Trophoblast cell (in vitro differentiated cells and primary cell): Measurements from ENCODE around the gene MT2A.

Source experiments
- DNase-seq, 2 donors: peaks; one replicate each; pipeline ENCODE4 v3.0.0-alpha.2; 2016
- H2AFZ ChIP-seq: 2 replicates; pipeline ENCODE4 v1.6.1; 2013; ENCODE audit warnings: low read length, moderate library complexity, mild to moderate bottlenecking; ENCODE audit not compliant: insufficient read depth, poor library complexity
- H2AK5ac ChIP-seq: 2 replicates; pipeline ENCODE4 v1.6.1; 2013; ENCODE audit warnings: mild to moderate bottlenecking, low read length
- H2BK120ac ChIP-seq: 2 replicates; pipeline ENCODE4 v1.6.1; 2013; ENCODE audit warnings: low read length, mild to moderate bottlenecking, moderate library complexity; ENCODE audit not compliant: insufficient read depth, poor library complexity
- H2BK12ac ChIP-seq: 2 replicates; pipeline ENCODE4 v1.6.1; 2013; ENCODE audit warnings: mild to moderate bottlenecking, low read length, moderate library complexity
- H2BK5ac ChIP-seq: 2 replicates; pipeline ENCODE4 v1.6.1; 2013; ENCODE audit warnings: low read length, low read depth, moderate library complexity, mild to moderate bottlenecking; ENCODE audit not compliant: poor library complexity
- H3K14ac ChIP-seq: 2 replicates; pipeline ENCODE4 v1.6.1; 2013; ENCODE audit warnings: mild to moderate bottlenecking, low read length
- H3K18ac ChIP-seq: 2 replicates; pipeline ENCODE4 v1.6.1; 2013; ENCODE audit warnings: mild to moderate bottlenecking, low read length
- H3K23ac ChIP-seq: 2 replicates; pipeline ENCODE4 v1.6.1; 2013; ENCODE audit warnings: low read length
- H3K27ac ChIP-seq: 2 replicates; pipeline ENCODE4 v1.5.1; 2013; ENCODE audit warnings: low read depth, mild to moderate bottlenecking, inconsistent platforms, low read length, moderate library complexity
- H3K27me3 ChIP-seq: 2 replicates; pipeline ENCODE4 v1.6.1; 2013; ENCODE audit warnings: inconsistent platforms, mild to moderate bottlenecking, low read length, moderate library complexity; ENCODE audit not compliant: insufficient read depth
- H3K36me3 ChIP-seq, 2 experiments: 1 replicate in 1 of 2; 2 replicates in 1 of 2; pipeline ENCODE4 v1.6.1; 2013; ENCODE audit warnings: low read length in 2 of 2, mild to moderate bottlenecking in 2 of 2, moderate library complexity in 1 of 2; ENCODE audit not compliant: insufficient read depth in 2 of 2, control insufficient read depth in 1 of 2
- H3K4ac ChIP-seq: 2 replicates; pipeline ENCODE4 v1.6.1; 2013; ENCODE audit warnings: low read depth, mild to moderate bottlenecking, low read length, moderate library complexity
- H3K4me1 ChIP-seq, 2 experiments: 1 replicate in 1 of 2; 2 replicates in 1 of 2; pipeline ENCODE4 v1.6.1; 2013; ENCODE audit warnings: low read length in 2 of 2, mild to moderate bottlenecking in 2 of 2, moderate library complexity in 1 of 2; ENCODE audit not compliant: insufficient read depth in 2 of 2, control insufficient read depth in 1 of 2
- H3K4me2 ChIP-seq: 2 replicates; pipeline ENCODE4 v1.6.1; 2013; ENCODE audit warnings: inconsistent platforms, mild to moderate bottlenecking, low read length, moderate library complexity
- H3K4me3 ChIP-seq: 2 replicates; pipeline ENCODE4 v1.5.1; 2013; ENCODE audit warnings: mild to moderate bottlenecking, low read depth, low read length, inconsistent platforms
- H3K79me1 ChIP-seq: one replicate; pipeline ENCODE4 v1.6.1; 2013; ENCODE audit warnings: low read length
- H3K79me2 ChIP-seq: 2 replicates; pipeline ENCODE4 v1.6.1; 2013; ENCODE audit warnings: low read length, mild to moderate bottlenecking; ENCODE audit not compliant: control insufficient read depth, insufficient read depth, poor library complexity
- H3K9ac ChIP-seq: 2 replicates; pipeline ENCODE4 v1.6.1; 2013; ENCODE audit warnings: mild to moderate bottlenecking, low read length
- H3K9me3 ChIP-seq: 2 replicates; pipeline ENCODE4 v1.6.1; 2013; ENCODE audit warnings: low read depth, mild to moderate bottlenecking, control low read depth, inconsistent platforms, low read length; ENCODE audit not compliant: insufficient read depth
- H4K12ac ChIP-seq: 2 replicates; pipeline ENCODE4 v1.6.1; 2013; ENCODE audit warnings: low read depth, mild to moderate bottlenecking, low read length, moderate library complexity
- H4K8ac ChIP-seq: 2 replicates; pipeline ENCODE4 v1.6.1; 2013; ENCODE audit warnings: low read depth, mild to moderate bottlenecking, low read length, moderate library complexity
- H4K91ac ChIP-seq: one replicate; pipeline ENCODE4 v1.6.1; 2013; ENCODE audit warnings: low read depth, mild to moderate bottlenecking, low read length, moderate library complexity
- WGBS: extraction: QIAGEN DNeasy Blood & Tissue Kit; methylation state at CpG from one replicate; pipeline ENCODE4 v1.1.7; 2013; ENCODE audit warnings: missing lambda C conversion rate; ENCODE audit not compliant: insufficient read length, insufficient coverage; ENCODE audit errors: extremely low coverage; 5-methylcytosine and 5-hydroxymethylcytosine counted together

MT2A gene

DNA sequence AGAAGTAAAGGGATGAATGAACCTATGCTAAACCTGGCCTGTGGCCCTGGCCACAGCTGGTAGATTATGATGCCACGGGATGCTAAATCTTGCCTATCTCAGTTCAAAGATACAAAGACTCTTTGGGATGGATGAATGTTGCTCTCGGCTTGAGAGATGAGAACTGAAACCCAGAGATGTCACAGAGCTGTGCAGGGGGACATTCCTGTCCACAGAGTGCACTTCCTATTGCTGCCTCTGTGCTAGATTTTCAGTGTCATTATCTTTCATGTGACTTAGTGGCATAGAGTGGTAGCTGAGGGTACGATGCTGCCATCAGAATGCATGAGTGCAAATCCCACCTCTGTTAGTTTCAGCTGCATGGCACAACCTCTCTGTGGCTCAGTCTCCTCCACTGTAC, 21.8 kb downstream of the MT2A start:
- H3K4me3 ChIP-seq = no peak overlapping the region
- H3K23ac ChIP-seq = no peak overlapping the region
- no peak overlapping the region for H2AFZ ChIP-seq
- H3K36me3 ChIP-seq = no peaks in the 10 kb centered on the region
- H3K4ac ChIP-seq = no peak overlapping the region
- no peak overlapping the region for H3K18ac ChIP-seq
- peaks cover 56% of the 10 kb centered on the region for H3K27me3 ChIP-seq
- no peak overlapping the region for H3K14ac ChIP-seq
- no peaks in the 10 kb centered on the region for H3K79me2 ChIP-seq
- H3K9me3 ChIP-seq = peaks cover 13% of the 10 kb centered on the region
- peaks cover 1% of the 10 kb centered on the region for H3K79me1 ChIP-seq
- DNase-seq = no peak
- no peak overlapping the region for H2BK120ac ChIP-seq
- H2BK5ac ChIP-seq = no peak overlapping the region
- H2BK12ac ChIP-seq = no peak overlapping the region
- WGBS = no CpG with 5 or more reads among the region's 3 CpGs
- no peak overlapping the region for H4K8ac ChIP-seq
- no peak overlapping the region for H4K12ac ChIP-seq
- H3K4me1 ChIP-seq = peaks cover 10 to 21% of the 10 kb centered on the region in 2 experiments
- H3K9ac ChIP-seq = no peak overlapping the region
- no peak overlapping the region for H4K91ac ChIP-seq
- no peak overlapping the region for H3K4me2 ChIP-seq
- no peak overlapping the region for H3K27ac ChIP-seq
- H2AK5ac ChIP-seq = no peak overlapping the region

DNA sequence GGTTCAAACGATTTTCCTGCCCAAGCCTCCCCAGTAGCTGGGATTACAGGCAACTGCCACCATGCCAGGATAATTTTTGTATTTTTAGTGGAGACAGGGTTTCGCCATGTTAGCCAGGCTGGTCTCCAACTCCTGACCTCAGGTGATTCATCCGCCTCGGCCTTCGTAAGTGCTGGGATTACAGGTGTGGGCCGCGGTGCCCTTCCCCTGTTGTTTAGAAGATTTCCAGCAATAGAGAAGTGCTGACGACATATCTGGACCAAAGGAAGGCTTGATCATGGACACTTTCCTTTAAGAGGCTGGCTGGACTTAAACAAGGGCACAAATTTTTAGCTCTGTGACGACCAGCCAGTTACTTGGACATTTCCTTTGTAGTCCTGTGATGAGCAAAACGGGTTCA, 22.8 kb downstream of the MT2A start:
- no peak overlapping the region for H3K4ac ChIP-seq
- H4K8ac ChIP-seq = no peak overlapping the region
- no peak overlapping the region for H3K27ac ChIP-seq
- no peak overlapping the region for H4K91ac ChIP-seq
- H3K9ac ChIP-seq = no peak overlapping the region
- no peak overlapping the region for H3K14ac ChIP-seq
- no peak overlapping the region for H3K4me2 ChIP-seq
- no peak overlapping the region for H2BK120ac ChIP-seq
- no peaks in the 10 kb centered on the region for H3K79me2 ChIP-seq
- H3K23ac ChIP-seq = no peak overlapping the region
- no peak overlapping the region for H2AK5ac ChIP-seq
- no peak overlapping the region for H4K12ac ChIP-seq
- H3K36me3 ChIP-seq = no peaks in the 10 kb centered on the region
- H2AFZ ChIP-seq = no peak overlapping the region
- peaks cover 1% of the 10 kb centered on the region for H3K79me1 ChIP-seq
- no CpG with 5 or more reads among the region's 10 CpGs for WGBS
- no peak overlapping the region for H3K18ac ChIP-seq
- H3K9me3 ChIP-seq = peaks cover 9% of the 10 kb centered on the region
- H2BK5ac ChIP-seq = no peak overlapping the region
- H3K4me1 ChIP-seq = peaks cover 3 to 13% of the 10 kb centered on the region in 2 experiments
- DNase-seq = no peak
- no peak overlapping the region for H2BK12ac ChIP-seq
- H3K27me3 ChIP-seq = peaks cover 56% of the 10 kb centered on the region
- no peak overlapping the region for H3K4me3 ChIP-seq

DNA sequence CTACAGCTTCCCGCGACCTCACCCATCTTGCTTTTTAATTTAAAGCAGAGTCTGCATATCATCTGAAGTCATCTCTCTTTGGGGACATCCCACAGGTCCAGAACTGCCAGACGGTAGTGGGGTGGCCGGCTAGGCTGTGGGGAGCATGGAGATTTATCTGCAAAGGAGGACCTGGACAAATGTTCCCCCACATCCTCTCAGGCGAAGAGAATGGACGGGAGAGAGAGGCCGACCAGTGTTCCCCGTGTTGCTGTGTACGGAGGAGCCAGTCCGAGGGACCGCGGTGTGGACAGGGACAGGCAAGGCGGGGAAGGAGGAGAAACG, 23.4 kb downstream of the MT2A start:
- no CpG with 5 or more reads among the region's 14 CpGs for whole genome bisulfite sequencing
- no peak overlapping the region for H3K27ac ChIP-seq
- peaks cover 1% of the 10 kb centered on the region for H3K79me1 ChIP-seq

DNA sequence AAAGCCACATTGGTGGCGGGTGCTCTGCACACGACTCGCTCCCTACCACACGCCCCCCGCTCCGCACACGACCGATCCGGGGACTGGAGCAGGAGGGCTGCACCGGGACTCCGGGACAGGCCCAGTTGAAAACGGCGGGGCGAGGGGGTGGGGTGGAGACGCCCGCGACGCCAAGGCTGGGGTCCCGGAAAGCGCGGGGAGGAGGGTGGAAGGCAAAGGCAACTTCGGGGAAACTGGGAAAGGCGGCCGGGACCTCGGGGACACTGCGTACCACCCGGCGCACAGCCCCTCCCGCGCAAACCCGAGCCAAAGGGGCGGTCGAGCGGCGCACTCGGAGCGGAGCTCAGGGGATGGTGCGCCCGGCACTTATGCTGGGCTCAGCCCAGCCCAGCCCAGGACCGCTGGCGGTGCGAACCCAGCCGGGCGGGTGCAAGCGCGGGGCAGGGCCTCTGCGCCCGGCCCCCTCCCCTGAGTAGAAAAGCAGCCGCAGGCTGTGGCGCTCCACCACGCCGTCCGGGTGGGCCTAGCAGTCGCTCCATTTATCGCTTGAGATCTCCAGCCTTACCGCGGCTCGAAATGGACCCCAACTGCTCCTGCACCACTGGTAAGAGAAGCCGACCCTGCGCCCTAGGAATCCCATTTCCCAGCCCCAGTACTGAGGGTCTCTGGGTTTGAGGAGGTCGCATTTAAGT, 23.9 kb downstream of the MT2A start, which contains the start of gene MT1M:
TSS of gene MT1M (plus strand) at position 504 of the 692 bp plus-strand sequence. CDS start at position 577, 73 bp downstream.
- Histone ChIP-seq H3K36me3 (no peaks in the 10 kb centered on the region), H4K91ac (no peak within 1 kb of the TSS), H3K23ac (no peak within 1 kb of the TSS), H2AK5ac (no peak within 1 kb of the TSS), H4K8ac (no peak within 1 kb of the TSS), H3K4me2 (peak within 1 kb of the TSS; percentile 58), H3K27ac (no peak within 1 kb of the TSS), H3K79me1 (no peaks in the 10 kb centered on the region), H2BK12ac (no peak within 1 kb of the TSS), H3K14ac (no peak within 1 kb of the TSS), H2AFZ (no peak within 1 kb of the TSS), H2BK5ac (no peak within 1 kb of the TSS), H3K79me2 (no peaks in the 10 kb centered on the region), H3K4ac (no peak within 1 kb of the TSS), H2BK120ac (no peak within 1 kb of the TSS), H3K18ac (no peak within 1 kb of the TSS), H3K9me3 (peaks cover 7% of the 10 kb centered on the region), H3K9ac (no peak within 1 kb of the TSS), H3K4me1 (peaks cover 3 to 11% of the 10 kb centered on the region in 2 experiments), H3K4me3 (peak within 1 kb of the TSS; percentile 57), H3K27me3 (peaks cover 64% of the 10 kb centered on the region), H4K12ac (no peak within 1 kb of the TSS)
- DNase-seq = no peak
- no CpG with 5 or more reads among the region's 61 CpGs for WGBS

More for the DNA sequence above, 23.4 kb downstream of the MT2A start:
- Histone ChIP-seq H3K27me3 (peaks cover 60% of the 10 kb centered on the region), H3K14ac (no peak overlapping the region), H2BK12ac (no peak overlapping the region), H2AK5ac (no peak overlapping the region), H2BK120ac (no peak overlapping the region), H2AFZ (no peak overlapping the region), H2BK5ac (no peak overlapping the region), H3K36me3 (no peaks in the 10 kb centered on the region), H3K4me1 (peaks cover 3 to 11% of the 10 kb centered on the region in 2 experiments), H3K9ac (no peak overlapping the region), H4K12ac (no peak overlapping the region), H3K4me3 (peak overlapping the region; percentile 12), H3K23ac (no peak overlapping the region), H3K79me2 (no peaks in the 10 kb centered on the region), H4K8ac (no peak overlapping the region), H3K4me2 (peak overlapping the region; percentile 58), H3K18ac (no peak overlapping the region), H3K9me3 (peaks cover 7% of the 10 kb centered on the region), H4K91ac (no peak overlapping the region), H3K4ac (no peak overlapping the region)
- DNase-seq = no peak
